Gastrocnemius medialis (tissue), 4 donors: ENCODE data around the gene ADAMTSL2.

Source experiments
- CTCF ChIP-seq, 5 experiments: fragments of 450-650 bp in 3 of 5; fragments of 200-600 bp in 2 of 5; sonication (generic) in 2 of 5; IDR thresholded peaks in 4 of 5; conservative IDR thresholded peaks in 1 of 5; 1 replicate in 4 of 5; 2 replicates in 1 of 5; pipeline ENCODE4 v1.5.1; 2016 to 2019; ENCODE audit warnings: antibody characterized with exemption in 5 of 5, mild to moderate bottlenecking in 3 of 5, moderate library complexity in 3 of 5
- POLR2A ChIP-seq, 2 donors: fragments of 450-650 bp; IDR thresholded peaks; one replicate each; pipeline ENCODE4 v1.6.1; 2017; ENCODE audit warnings: antibody characterized with exemption in 2 of 2, mild to moderate bottlenecking in 2 of 2, moderate library complexity in 2 of 2

- TF ChIP-seq CTCF (IDR thresholded peaks at IDR 0.05 in 4 of 5, conservative IDR thresholded peaks at IDR 0.05 in 1 of 5) (no peak), POLR2A (IDR thresholded peaks at IDR 0.05) (no peak)
Observed at GRCh38 chr9:133619791-133620190, 85.3 kb downstream of the ADAMTSL2 start.
